ENCODE data around the gene NLRP1. TPM values are rescaled to one million over a fixed set of nuclear protein-coding genes. Genes with fewer than 3 reads are reported as not detected.

NLRP1 gene
- total RNA-seq, 1 donor from 2014 or later: 29.3 TPM

- Histone ChIP-seq H3K4me2 (no peak overlapping the region), H3K36me3 (no peaks in the 10 kb centered on the region), H4K20me1 (ENCODE audit: low read depth) (no peaks in the 10 kb centered on the region), H3K9me3 (ENCODE audit: low read depth) (no peaks in the 10 kb centered on the region), H2AFZ (replicated peaks) (no peak overlapping the region), H3K4me1 (peaks cover 5% of the 10 kb centered on the region), H3F3A (ENCODE audit: low read depth) (no peaks in the 10 kb centered on the region), H3K79me2 (ENCODE audit: low read depth) (no peaks in the 10 kb centered on the region), H3K4me3 (no peak overlapping the region), H3K27me3 (no peaks in the 10 kb centered on the region), H3K27ac (no peak overlapping the region), H3K9ac (no peak overlapping the region)
- Mint-ChIP-seq H3K27me3 (ENCODE audit: insufficient read depth, low read depth) (peaks cover 3% of the 10 kb centered on the region), H3K9me3 (no peaks in the 10 kb centered on the region), H3K27ac (no peak overlapping the region), H3K36me3 (no peaks in the 10 kb centered on the region), H3K4me3 (no peak overlapping the region), H3K4me1 (peaks cover 22% of the 10 kb centered on the region)
- no peak for TF ChIP-seq EZH2phosphoT487 (IDR thresholded peaks at IDR 0.05)
- TF ChIP-seq, protein P1, sequence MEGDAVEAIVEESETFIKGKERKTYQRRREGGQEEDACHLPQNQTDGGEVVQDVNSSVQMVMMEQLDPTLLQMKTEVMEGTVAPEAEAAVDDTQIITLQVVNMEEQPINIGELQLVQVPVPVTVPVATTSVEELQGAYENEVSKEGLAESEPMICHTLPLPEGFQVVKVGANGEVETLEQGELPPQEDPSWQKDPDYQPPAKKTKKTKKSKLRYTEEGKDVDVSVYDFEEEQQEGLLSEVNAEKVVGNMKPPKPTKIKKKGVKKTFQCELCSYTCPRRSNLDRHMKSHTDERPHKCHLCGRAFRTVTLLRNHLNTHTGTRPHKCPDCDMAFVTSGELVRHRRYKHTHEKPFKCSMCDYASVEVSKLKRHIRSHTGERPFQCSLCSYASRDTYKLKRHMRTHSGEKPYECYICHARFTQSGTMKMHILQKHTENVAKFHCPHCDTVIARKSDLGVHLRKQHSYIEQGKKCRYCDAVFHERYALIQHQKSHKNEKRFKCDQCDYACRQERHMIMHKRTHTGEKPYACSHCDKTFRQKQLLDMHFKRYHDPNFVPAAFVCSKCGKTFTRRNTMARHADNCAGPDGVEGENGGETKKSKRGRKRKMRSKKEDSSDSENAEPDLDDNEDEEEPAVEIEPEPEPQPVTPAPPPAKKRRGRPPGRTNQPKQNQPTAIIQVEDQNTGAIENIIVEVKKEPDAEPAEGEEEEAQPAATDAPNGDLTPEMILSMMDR (IDR thresholded peaks at IDR 0.05): no peak
- no peak for TF ChIP-seq EZH2 (IDR thresholded peaks at IDR 0.05)
- DNase-seq (ENCODE audit: low spot score): no peak
Observed at GRCh38 chr17:5539286-5539685, 45.0 kb downstream of the NLRP1 start.

GRCh38 chr17:5536866-5537650 lies 47.3 kb downstream of the NLRP1 start:
- no peaks in the 10 kb centered on the region for H3K36me3 Mint-ChIP-seq
- no peak for DNase-seq (ENCODE audit: low spot score)
- H3F3A ChIP-seq (ENCODE audit: low read depth): no peaks in the 10 kb centered on the region
- peaks cover 5% of the 10 kb centered on the region for H3K4me1 ChIP-seq
- H3K36me3 ChIP-seq: no peaks in the 10 kb centered on the region
- TF ChIP-seq EZH2phosphoT487 (IDR thresholded peaks at IDR 0.05) (no peak), EZH2 (IDR thresholded peaks at IDR 0.05) (no peak)
- TF ChIP-seq, protein P1 (IDR thresholded peaks at IDR 0.05): no peak
- no peak overlapping the region for H3K27ac ChIP-seq
- H3K9ac ChIP-seq: no peak overlapping the region
- no peak overlapping the region for H2AFZ ChIP-seq (replicated peaks)
- no peaks in the 10 kb centered on the region for H4K20me1 ChIP-seq (ENCODE audit: low read depth)
- no peaks in the 10 kb centered on the region for H3K79me2 ChIP-seq (ENCODE audit: low read depth)
- no peaks in the 10 kb centered on the region for H3K27me3 Mint-ChIP-seq (ENCODE audit: insufficient read depth, low read depth)
- peaks cover 27% of the 10 kb centered on the region for H3K4me1 Mint-ChIP-seq
- no peaks in the 10 kb centered on the region for H3K9me3 Mint-ChIP-seq
- H3K4me3 ChIP-seq: no peak overlapping the region
- H3K4me2 ChIP-seq: no peak overlapping the region
- peak overlapping the region; percentile 82 for H3K27ac Mint-ChIP-seq
- no peaks in the 10 kb centered on the region for H3K27me3 ChIP-seq
- no peak overlapping the region for H3K4me3 Mint-ChIP-seq
- H3K9me3 ChIP-seq (ENCODE audit: low read depth): no peaks in the 10 kb centered on the region

GRCh38 chr17:5535436-5535835 lies 48.9 kb downstream of the NLRP1 start:
- H3K27ac ChIP-seq: no peak overlapping the region

More at GRCh38 chr17:5535436-5535835, 48.9 kb downstream of the NLRP1 start:
- Mint-ChIP-seq H3K27ac (peak overlapping the region; percentile 69), H3K9me3 (no peaks in the 10 kb centered on the region), H3K4me1 (peaks cover 16% of the 10 kb centered on the region), H3K4me3 (no peak overlapping the region), H3K36me3 (no peaks in the 10 kb centered on the region), H3K27me3 (ENCODE audit: insufficient read depth, low read depth) (no peaks in the 10 kb centered on the region)
- H3K4me3 ChIP-seq: no peak overlapping the region
- H3K79me2 ChIP-seq (ENCODE audit: low read depth): no peaks in the 10 kb centered on the region
- H2AFZ ChIP-seq (replicated peaks): no peak overlapping the region
- no peaks in the 10 kb centered on the region for H4K20me1 ChIP-seq (ENCODE audit: low read depth)
- H3K36me3 ChIP-seq: no peaks in the 10 kb centered on the region
- no peak overlapping the region for H3K4me2 ChIP-seq
- TF ChIP-seq, protein P1 (IDR thresholded peaks at IDR 0.05): no peak
- no peak for TF ChIP-seq EZH2phosphoT487 (IDR thresholded peaks at IDR 0.05)
- no peak for TF ChIP-seq EZH2 (IDR thresholded peaks at IDR 0.05)
- H3K4me1 ChIP-seq: no peaks in the 10 kb centered on the region
- H3K9ac ChIP-seq: no peak overlapping the region
- no peaks in the 10 kb centered on the region for H3F3A ChIP-seq (ENCODE audit: low read depth)
- no peak for DNase-seq (ENCODE audit: low spot score)
- no peaks in the 10 kb centered on the region for H3K9me3 ChIP-seq (ENCODE audit: low read depth)
- no peaks in the 10 kb centered on the region for H3K27me3 ChIP-seq

Data from neural progenitor cell (in vitro differentiated cells).